GM12872 (cell line): ENCODE data around the gene LRMDA.

Experiments used
- TF ChIP-seq, protein P1 (sequence below): IDR thresholded peaks from 3 replicates; pipeline ENCODE4 v1.5.1; 2011; ENCODE audit warnings: low read depth, mild to moderate bottlenecking, low read length, moderate library complexity; ENCODE audit not compliant: insufficient read depth

The LRMDA gene

DNA sequence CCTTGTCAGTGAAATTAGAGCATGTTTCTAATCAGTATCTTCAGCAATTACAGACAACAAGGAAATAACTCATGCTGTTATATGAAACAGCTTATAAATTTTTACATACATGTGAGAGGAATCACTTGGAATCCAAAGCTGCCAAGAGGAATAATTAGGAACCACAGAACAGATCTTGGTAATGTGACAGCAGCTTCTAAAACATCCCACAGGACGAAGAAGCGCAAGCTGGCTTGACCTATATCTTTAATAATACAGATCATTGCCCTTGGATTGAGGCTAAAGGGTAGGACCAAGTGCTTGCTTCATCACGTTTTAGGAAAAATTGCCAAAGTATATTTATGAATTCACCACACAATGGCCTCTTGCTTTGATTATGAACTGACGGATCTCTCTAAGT lies 869.8 kb downstream of the LRMDA start:
- TF ChIP-seq, protein P1, sequence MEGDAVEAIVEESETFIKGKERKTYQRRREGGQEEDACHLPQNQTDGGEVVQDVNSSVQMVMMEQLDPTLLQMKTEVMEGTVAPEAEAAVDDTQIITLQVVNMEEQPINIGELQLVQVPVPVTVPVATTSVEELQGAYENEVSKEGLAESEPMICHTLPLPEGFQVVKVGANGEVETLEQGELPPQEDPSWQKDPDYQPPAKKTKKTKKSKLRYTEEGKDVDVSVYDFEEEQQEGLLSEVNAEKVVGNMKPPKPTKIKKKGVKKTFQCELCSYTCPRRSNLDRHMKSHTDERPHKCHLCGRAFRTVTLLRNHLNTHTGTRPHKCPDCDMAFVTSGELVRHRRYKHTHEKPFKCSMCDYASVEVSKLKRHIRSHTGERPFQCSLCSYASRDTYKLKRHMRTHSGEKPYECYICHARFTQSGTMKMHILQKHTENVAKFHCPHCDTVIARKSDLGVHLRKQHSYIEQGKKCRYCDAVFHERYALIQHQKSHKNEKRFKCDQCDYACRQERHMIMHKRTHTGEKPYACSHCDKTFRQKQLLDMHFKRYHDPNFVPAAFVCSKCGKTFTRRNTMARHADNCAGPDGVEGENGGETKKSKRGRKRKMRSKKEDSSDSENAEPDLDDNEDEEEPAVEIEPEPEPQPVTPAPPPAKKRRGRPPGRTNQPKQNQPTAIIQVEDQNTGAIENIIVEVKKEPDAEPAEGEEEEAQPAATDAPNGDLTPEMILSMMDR = no peak

GRCh38 chr10:76301950-76302349 lies 870.5 kb downstream of the LRMDA start:
- TF ChIP-seq, protein P1 = no peak

- TF ChIP-seq, protein P1 = no peak
These were observed 871.1 kb downstream of the LRMDA start for GRCh38 chr10:76302481-76302880.

- TF ChIP-seq, protein P1 = no peak
These were observed 871.7 kb downstream of the LRMDA start for GRCh38 chr10:76302961-76303630.

DNA sequence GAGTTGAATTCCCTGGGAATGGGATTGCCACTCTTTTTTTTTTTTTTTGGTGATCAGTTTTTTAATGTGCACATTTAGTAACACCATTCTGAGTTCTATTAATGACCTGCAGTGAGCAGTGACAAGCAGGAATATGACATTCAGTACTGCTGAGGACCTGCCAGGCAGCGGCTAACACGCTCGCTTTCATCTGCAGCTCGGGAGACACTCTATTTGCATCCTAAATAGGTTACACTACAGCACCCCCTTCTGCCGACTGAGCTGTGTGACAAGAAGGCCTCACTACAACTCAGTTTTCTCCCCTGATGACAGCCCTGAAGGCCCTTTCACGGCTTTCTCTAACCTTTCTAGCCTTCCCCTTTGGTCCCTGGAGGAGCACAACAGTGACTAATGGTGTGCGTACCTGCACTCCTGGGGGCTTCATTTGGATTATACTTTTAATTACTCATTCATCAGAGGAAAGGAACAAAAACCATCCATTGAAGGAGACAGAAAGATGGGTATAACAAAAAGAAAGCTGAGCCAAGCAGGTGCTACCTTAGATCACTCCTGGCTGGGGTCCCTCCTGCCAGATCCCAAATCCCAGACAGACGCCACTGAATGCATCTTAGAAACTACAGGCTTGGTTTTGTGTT lies 872.4 kb downstream of the LRMDA start:
- TF ChIP-seq, protein P1 = peak; percentile 53; the same call in 2 of the 3 replicates

DNA sequence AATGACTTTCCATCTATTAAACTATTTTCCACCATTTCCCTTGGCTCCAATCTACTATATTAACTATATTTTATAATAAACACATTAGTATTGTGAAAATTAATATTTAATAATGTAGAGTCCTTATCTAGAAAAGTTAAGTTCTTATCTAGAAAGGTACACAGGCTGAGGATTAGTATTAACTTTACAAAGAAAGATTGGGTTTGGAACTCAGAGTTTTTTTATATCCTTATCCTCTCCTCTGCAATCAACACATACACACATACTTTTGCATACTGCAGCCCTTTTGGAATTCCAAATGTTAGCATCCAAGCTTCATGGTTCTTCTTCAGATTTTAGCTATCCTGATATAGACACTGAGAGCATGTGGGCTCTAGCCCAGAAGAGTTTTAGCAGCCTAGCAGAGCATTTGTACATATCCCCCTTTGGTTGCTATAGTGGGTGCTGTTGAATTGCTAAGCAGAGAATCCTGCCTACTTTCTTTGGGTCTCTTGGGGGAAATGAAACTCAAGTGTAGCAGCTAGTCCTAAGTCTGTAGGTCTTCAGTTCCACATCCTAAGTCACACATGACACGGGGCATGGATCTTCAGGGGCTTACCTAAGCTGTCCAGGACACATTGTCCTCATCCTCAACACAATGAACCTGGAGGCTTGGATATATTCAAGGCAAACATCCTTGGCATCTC lies 874.6 kb downstream of the LRMDA start:
- TF ChIP-seq, protein P1 = no peak

DNA sequence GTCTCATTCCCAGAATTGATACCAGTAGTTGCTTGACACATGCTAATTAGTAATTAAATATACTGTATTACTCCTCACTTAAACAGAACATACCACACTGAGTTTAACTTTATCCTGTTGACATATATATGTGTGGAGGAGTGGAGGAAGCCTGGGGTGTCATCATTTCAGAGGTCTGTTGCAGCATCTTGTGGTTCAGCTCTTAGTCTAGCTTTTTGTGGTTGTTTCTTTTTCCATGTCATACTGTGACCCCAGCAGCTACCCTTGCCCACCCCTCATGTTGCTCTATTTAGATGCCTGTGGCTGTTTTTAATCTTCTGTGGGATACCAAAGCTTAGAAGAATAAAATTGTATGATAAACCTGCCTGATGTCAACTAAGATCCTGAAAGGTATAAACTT lies 875.4 kb downstream of the LRMDA start:
- TF ChIP-seq, protein P1 = no peak
